ENCODE measurements around the gene MUC2. TPM values are rescaled to one million over a fixed set of nuclear protein-coding genes. Genes with fewer than 3 reads are reported as not detected.

The MUC2 gene
- total and polyA plus RNA-seq, 2 experiments from 2014 or later = not detected

- no peaks in the 10 kb centered on the region for H3K4me1 ChIP-seq (ENCODE audit: insufficient read depth)
- H3K36me3 Mint-ChIP-seq (ENCODE audit: low read depth) = peaks cover 4% of the 10 kb centered on the region; the same call in 2 of the 3 replicates
- no peaks in the 10 kb centered on the region for H3K9me2 ChIP-seq (ENCODE audit: insufficient read depth)
- H3K27me3 Mint-ChIP-seq (ENCODE audit: insufficient read depth, low read depth, poor library complexity) = peaks cover 12% of the 10 kb centered on the region
- peaks cover 19% of the 10 kb centered on the region for H3K9me3 Mint-ChIP-seq
- no peaks in the 10 kb centered on the region for H3K4me1 Mint-ChIP-seq
- no peaks in the 10 kb centered on the region for H3K27me3 ChIP-seq (ENCODE audit: insufficient read depth)
- DNase-seq (ENCODE audit: low spot score) (no peak), ATAC-seq (no peak)
- no peaks in the 10 kb centered on the region for H4K20me1 ChIP-seq (replicated peaks; ENCODE audit: insufficient read depth)
- no peak overlapping the region for H3K27ac Mint-ChIP-seq
- H3K27ac ChIP-seq (ENCODE audit: low read depth) = no peak overlapping the region
- no peak overlapping the region for H3K4me3 ChIP-seq
- no peaks in the 10 kb centered on the region for H3K36me3 ChIP-seq (ENCODE audit: insufficient read depth)
- TF ChIP-seq ZNF114 (CRISPR knock-in tag; IDR thresholded peaks at IDR 0.05) = no peak
- no peak for TF ChIP-seq CTCF (conservative IDR thresholded peaks at IDR 0.05; ENCODE audit: low read depth in 2 of 2)
- no peak overlapping the region; the same call in 2 of the 3 replicates for H3K4me3 Mint-ChIP-seq
- peaks cover 8% of the 10 kb centered on the region for H3F3A ChIP-seq (replicated peaks; ENCODE audit: low read depth)
- no peaks in the 10 kb centered on the region for H3K79me2 ChIP-seq (replicated peaks; ENCODE audit: insufficient read depth)
- H3K4me2 ChIP-seq = no peak overlapping the region
- H2AFZ ChIP-seq = no peak overlapping the region
Measured at GRCh38 chr11:1090600-1091331, 16.1 kb downstream of the MUC2 start.

- Mint-ChIP-seq H3K27ac (no peak overlapping the region), H3K27me3 (ENCODE audit: insufficient read depth, low read depth, poor library complexity) (peaks cover 12% of the 10 kb centered on the region), H3K9me3 (peaks cover 24% of the 10 kb centered on the region), H3K36me3 (ENCODE audit: low read depth) (peaks cover 4% of the 10 kb centered on the region; the same call in 2 of the 3 replicates), H3K4me1 (no peaks in the 10 kb centered on the region), H3K4me3 (no peak overlapping the region; the same call in 2 of the 3 replicates)
- Histone ChIP-seq H2AFZ (no peak overlapping the region), H3K27ac (ENCODE audit: low read depth) (no peak overlapping the region), H3K27me3 (ENCODE audit: insufficient read depth) (no peaks in the 10 kb centered on the region), H4K20me1 (replicated peaks; ENCODE audit: insufficient read depth) (no peaks in the 10 kb centered on the region), H3K4me3 (no peak overlapping the region), H3K79me2 (replicated peaks; ENCODE audit: insufficient read depth) (no peaks in the 10 kb centered on the region), H3F3A (replicated peaks; ENCODE audit: low read depth) (peaks cover 8% of the 10 kb centered on the region), H3K4me1 (ENCODE audit: insufficient read depth) (no peaks in the 10 kb centered on the region), H3K36me3 (ENCODE audit: insufficient read depth) (no peaks in the 10 kb centered on the region), H3K4me2 (no peak overlapping the region), H3K9me2 (ENCODE audit: insufficient read depth) (no peaks in the 10 kb centered on the region)
- ATAC-seq (no peak), DNase-seq (ENCODE audit: low spot score) (no peak)
- TF ChIP-seq CTCF (conservative IDR thresholded peaks at IDR 0.05; ENCODE audit: low read depth in 2 of 2) = no peak
- TF ChIP-seq ZNF331 (CRISPR knock-in tag; IDR thresholded peaks at IDR 0.05; ENCODE audit: low read depth) = no peak
- no peak for TF ChIP-seq ZNF462 (CRISPR knock-in tag; IDR thresholded peaks at IDR 0.05)
- no peak for TF ChIP-seq ETS1 (IDR thresholded peaks at IDR 0.05)
Measured at GRCh38 chr11:1091332-1092083, 16.8 kb downstream of the MUC2 start.
